Heart left ventricle (tissue), 13 donors: ENCODE data around the gene RUVBL2.

ENCODE experiments used
- CTCF ChIP-seq, 12 donors: fragments of 200-600 bp; sonication (generic) in 4 of 12; IDR thresholded peaks; one replicate each; pipeline versions ENCODE4 v1.5.0 to v1.8.0; 2018 to 2022; ENCODE audit warnings: antibody characterized with exemption in 12 of 12, mild to moderate bottlenecking in 5 of 12
- POLR2A ChIP-seq, 2 donors: fragments of 450-650 bp; IDR thresholded peaks; one replicate each; pipeline ENCODE4 v1.6.1; 2017; ENCODE audit warnings: antibody characterized with exemption in 2 of 2, mild to moderate bottlenecking in 2 of 2, moderate library complexity in 2 of 2
- donor health status: ischemic (EF 13 %, LVEDD 7.1; RV severe dilation, severe dysfunction).
- donor health status: DM: no; HTN: yes; CAD: no.
- donor health status: DM: no; HTN: no; CAD: no.
- donor health status: ischemic (EF 25% LVEDD 6.9; RV normal size, moderate dysfunction).
- donor health status: ischemic (EF 25% LVEDD 5.7; RV mildly dilated, moderate dysfunction).
- donor health status: ischemic (EF 35%, LVEDD 5.7; RV mildly dilated, moderate dysfunction).
- donor health status: nonischemic (EF 11% LVEDD 7.7; RV severe dilation, severe dysfunction).
- donor health status: DM: yes; HTN: yes; CAD: no.
- donor health status: PGD.
- donor health status: ischemic (EF 29% LVEDD 5.4; RV normal size, mild dysfunction).
- donor health status: nonischemic (EF 23%, LVEDD 6.1; RV moderate dilation, normal function).

- no peak for TF ChIP-seq CTCF (IDR thresholded peaks at IDR 0.05)
- TF ChIP-seq POLR2A (IDR thresholded peaks at IDR 0.05): no peak
Measured at GRCh38 chr19:48986211-48986610, 7.5 kb upstream of the RUVBL2 start.
